ENCODE results near the gene FAM81A. TPM values are rescaled to one million over a fixed set of nuclear protein-coding genes. Genes with fewer than 3 reads are reported as not detected.

The FAM81A gene
- total RNA-seq, 2 donors from 2014 or later: 6.4 to 18.8 TPM

GRCh38 chr15:59401824-59402569 lies 36.0 kb upstream of the FAM81A start:
- H3K9me3 ChIP-seq: no peaks in the 10 kb centered on the region
- TF ChIP-seq CTCF (IDR thresholded peaks at IDR 0.05): no peak
- H3K4me3 ChIP-seq: no peak overlapping the region
- peak; percentile 50 for DNase-seq
- H3K27ac ChIP-seq: peak overlapping the region; percentile 34
- no peaks in the 10 kb centered on the region for H3K36me3 ChIP-seq
- H3K9ac ChIP-seq (ENCODE audit: low read depth in 2 of 2, low read length in 2 of 2): peak overlapping the region in 1 of 2 donors; percentile 40
- no peaks in the 10 kb centered on the region for H3K27me3 ChIP-seq
- intact Hi-C loops (cut with DNase I): no loop called here
- no peaks in the 10 kb centered on the region for H3K4me1 ChIP-seq

- no peaks in the 10 kb centered on the region for H3K9me3 ChIP-seq
- no peak overlapping the region for H3K27ac ChIP-seq
- no peaks in the 10 kb centered on the region for H3K27me3 ChIP-seq
- H3K4me1 ChIP-seq: no peaks in the 10 kb centered on the region
- TF ChIP-seq CTCF (IDR thresholded peaks at IDR 0.05): no peak
- no peak overlapping the region for H3K9ac ChIP-seq (ENCODE audit: low read depth in 2 of 2, low read length in 2 of 2)
- no peak for DNase-seq
- H3K36me3 ChIP-seq: no peaks in the 10 kb centered on the region
- no peak overlapping the region for H3K4me3 ChIP-seq
- intact Hi-C loops (cut with DNase I): no loop called here
Measured at GRCh38 chr15:59405079-59405478, 32.9 kb upstream of the FAM81A start.

- intact Hi-C loops (cut with DNase I): no loop called here
- no peak for TF ChIP-seq CTCF (IDR thresholded peaks at IDR 0.05)
- H3K36me3 ChIP-seq: no peaks in the 10 kb centered on the region
- no peaks in the 10 kb centered on the region for H3K9me3 ChIP-seq
- no peak overlapping the region for H3K9ac ChIP-seq (ENCODE audit: low read depth in 2 of 2, low read length in 2 of 2)
- H3K4me3 ChIP-seq: no peak overlapping the region
- no peaks in the 10 kb centered on the region for H3K27me3 ChIP-seq
- H3K4me1 ChIP-seq: no peaks in the 10 kb centered on the region
- no peak overlapping the region for H3K27ac ChIP-seq
- no peak for DNase-seq
Measured at GRCh38 chr15:59406446-59406845, 31.5 kb upstream of the FAM81A start.

- Histone ChIP-seq H3K9ac (ENCODE audit: low read depth in 2 of 2, low read length in 2 of 2) (no peak overlapping the region), H3K9me3 (no peaks in the 10 kb centered on the region), H3K4me1 (no peaks in the 10 kb centered on the region), H3K27me3 (no peaks in the 10 kb centered on the region), H3K27ac (no peak overlapping the region), H3K4me3 (no peak overlapping the region), H3K36me3 (no peaks in the 10 kb centered on the region)
- DNase-seq: no peak
- no peak for TF ChIP-seq CTCF (IDR thresholded peaks at IDR 0.05)
- intact Hi-C loops (cut with DNase I): no loop called here
Measured at GRCh38 chr15:59407946-59408345, 30.0 kb upstream of the FAM81A start.

- Histone ChIP-seq H3K27me3 (no peaks in the 10 kb centered on the region), H3K4me1 (no peaks in the 10 kb centered on the region), H3K9ac (ENCODE audit: low read depth in 2 of 2, low read length in 2 of 2) (peak overlapping the region in 1 of 2 donors; percentile 30), H3K36me3 (no peaks in the 10 kb centered on the region), H3K4me3 (no peak overlapping the region), H3K27ac (peak overlapping the region; percentile 75), H3K9me3 (no peaks in the 10 kb centered on the region)
- intact Hi-C loops (cut with DNase I): no loop called here
- TF ChIP-seq CTCF (IDR thresholded peaks at IDR 0.05): no peak
- DNase-seq: peak; percentile 63
Measured at GRCh38 chr15:59410391-59410896, 27.5 kb upstream of the FAM81A start.

All from colonic mucosa (tissue), 4 donors.